Neutrophil (primary cell): ENCODE measurements around the gene OTOF.

Source experiments
- H3K27ac ChIP-seq: fragments of 200-600 bp; sonication (generic); 2 replicates; pipeline ENCODE4 v1.5.1; 2016; ENCODE audit warnings: mild to moderate bottlenecking, moderate library complexity
- H3K27me3 ChIP-seq: fragments of 200-600 bp; sonication (generic); 2 replicates; pipeline ENCODE4 v1.6.0; 2016; ENCODE audit warnings: mild to moderate bottlenecking
- H3K36me3 ChIP-seq: fragments of 200-600 bp; sonication (generic); 2 replicates; pipeline ENCODE4 v1.5.1; 2017
- H3K4me1 ChIP-seq, 2 experiments: fragments of 200-600 bp in 1 of 2; sonication (generic) in 1 of 2; 1 replicate in 1 of 2; 2 replicates in 1 of 2; pipeline versions ENCODE4 v1.5.1 to v1.6.1; 2013 to 2016; ENCODE audit warnings: low read depth in 1 of 2, low read length in 1 of 2, mild to moderate bottlenecking in 1 of 2, moderate library complexity in 1 of 2; ENCODE audit not compliant: control insufficient read depth in 1 of 2, insufficient read depth in 1 of 2
- H3K4me3 ChIP-seq, 2 experiments: fragments of 200-600 bp in 1 of 2; sonication (generic) in 1 of 2; 1 replicate in 1 of 2; 2 replicates in 1 of 2; pipeline ENCODE4 v1.5.1; 2013 to 2016; ENCODE audit warnings: low read depth in 1 of 2, low read length in 1 of 2, mild to moderate bottlenecking in 1 of 2, moderate library complexity in 1 of 2
- H3K9me3 ChIP-seq: fragments of 200-600 bp; sonication (generic); 2 replicates; pipeline ENCODE4 v1.5.1; 2016
- CTCF ChIP-seq: fragments of 200-600 bp; sonication (generic); IDR thresholded peaks from 2 replicates; pipeline ENCODE4 v1.5.1; 2016; ENCODE audit warnings: antibody characterized with exemption

OTOF gene

DNA sequence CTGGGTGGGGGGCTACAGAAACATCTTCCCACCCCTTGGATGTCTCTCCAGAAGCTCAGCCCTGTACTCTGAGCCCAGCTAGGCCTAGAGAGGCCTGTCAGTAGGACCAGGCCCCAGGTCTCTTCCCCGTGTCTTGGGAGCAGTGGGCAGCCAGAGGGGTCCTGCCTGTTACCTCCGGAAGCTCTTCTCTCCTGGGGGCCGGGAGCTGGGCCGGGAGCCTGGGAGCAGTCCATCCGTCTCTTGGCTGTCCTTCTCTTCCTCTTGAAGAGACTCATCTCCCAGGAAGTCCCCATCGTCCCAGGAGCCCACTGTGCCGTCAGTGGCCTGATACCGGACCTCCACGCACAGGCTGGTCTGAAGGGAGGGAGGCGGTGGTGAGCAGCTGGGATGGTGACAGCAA, 38.3 kb upstream of the OTOF start:
- H3K4me1 ChIP-seq, result no peaks in the 10 kb centered on the region
- H3K27me3 ChIP-seq, result peaks cover 42% of the 10 kb centered on the region
- no peak overlapping the region for H3K4me3 ChIP-seq
- no peaks in the 10 kb centered on the region for H3K36me3 ChIP-seq
- H3K27ac ChIP-seq, result no peak overlapping the region
- TF ChIP-seq CTCF, result no peak
- no peaks in the 10 kb centered on the region for H3K9me3 ChIP-seq

GRCh38 chr2:26515771-26516170, 37.8 kb upstream of the OTOF start:
- H3K4me1 ChIP-seq, result no peaks in the 10 kb centered on the region
- H3K9me3 ChIP-seq, result no peaks in the 10 kb centered on the region
- TF ChIP-seq CTCF, result no peak
- no peaks in the 10 kb centered on the region for H3K36me3 ChIP-seq
- H3K4me3 ChIP-seq, result no peak overlapping the region
- no peak overlapping the region for H3K27ac ChIP-seq
- peaks cover 41% of the 10 kb centered on the region for H3K27me3 ChIP-seq

- H3K4me3 ChIP-seq, result no peak overlapping the region
- peaks cover 24% of the 10 kb centered on the region for H3K27me3 ChIP-seq
- no peaks in the 10 kb centered on the region for H3K9me3 ChIP-seq
- no peaks in the 10 kb centered on the region for H3K36me3 ChIP-seq
- no peak for TF ChIP-seq CTCF
- no peak overlapping the region for H3K27ac ChIP-seq
- H3K4me1 ChIP-seq, result no peaks in the 10 kb centered on the region
These were observed 36.1 kb upstream of the OTOF start for GRCh38 chr2:26514045-26514444.

DNA sequence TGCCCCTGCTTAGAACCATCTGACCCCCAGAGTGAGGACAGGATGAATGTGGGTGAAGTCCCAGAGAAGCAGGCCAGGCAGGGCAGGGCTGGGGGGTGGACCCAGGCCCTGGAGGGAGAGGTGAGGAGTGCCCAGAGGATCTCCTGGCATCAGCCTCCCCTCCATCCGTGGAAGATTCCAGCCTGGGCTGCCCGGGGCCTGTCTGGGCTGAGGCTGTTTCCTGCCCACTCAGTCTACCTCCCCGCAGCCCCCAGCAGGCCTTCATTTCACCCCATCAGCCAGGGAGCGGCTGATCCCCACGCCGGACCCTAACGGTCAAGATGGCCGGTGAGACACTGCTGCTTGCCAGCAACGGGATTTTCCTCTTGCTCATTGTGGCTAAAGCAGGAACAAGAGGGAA, 35.3 kb upstream of the OTOF start:
- H3K27ac ChIP-seq, result no peak overlapping the region
- no peaks in the 10 kb centered on the region for H3K36me3 ChIP-seq
- no peak for TF ChIP-seq CTCF
- no peaks in the 10 kb centered on the region for H3K9me3 ChIP-seq
- peaks cover 21% of the 10 kb centered on the region for H3K27me3 ChIP-seq
- H3K4me1 ChIP-seq, result no peaks in the 10 kb centered on the region
- no peak overlapping the region for H3K4me3 ChIP-seq

DNA sequence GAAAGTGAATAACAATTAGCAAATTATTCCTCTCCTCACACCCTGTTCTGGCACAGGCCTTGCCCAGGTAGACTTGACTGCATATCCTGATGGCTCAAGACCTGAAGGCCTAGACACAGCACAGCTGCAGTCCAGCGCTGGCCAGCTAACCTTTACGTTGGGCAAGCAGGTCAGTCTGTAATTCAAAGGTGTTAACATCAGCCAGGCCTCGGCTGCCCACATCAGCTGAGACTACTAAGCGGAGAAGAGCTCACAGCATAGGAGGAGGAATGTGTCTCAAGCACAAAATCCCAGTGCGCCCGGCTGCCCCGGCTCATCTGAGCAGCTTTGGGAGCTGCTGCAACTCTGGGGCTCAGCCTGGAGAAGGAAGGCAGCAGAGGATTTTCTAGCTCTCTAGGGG, 33.5 kb upstream of the OTOF start:
- Histone ChIP-seq H3K27ac (no peak overlapping the region), H3K4me1 (no peaks in the 10 kb centered on the region), H3K36me3 (no peaks in the 10 kb centered on the region), H3K27me3 (peaks cover 21% of the 10 kb centered on the region), H3K4me3 (no peak overlapping the region), H3K9me3 (no peaks in the 10 kb centered on the region)
- TF ChIP-seq CTCF, result no peak

DNA sequence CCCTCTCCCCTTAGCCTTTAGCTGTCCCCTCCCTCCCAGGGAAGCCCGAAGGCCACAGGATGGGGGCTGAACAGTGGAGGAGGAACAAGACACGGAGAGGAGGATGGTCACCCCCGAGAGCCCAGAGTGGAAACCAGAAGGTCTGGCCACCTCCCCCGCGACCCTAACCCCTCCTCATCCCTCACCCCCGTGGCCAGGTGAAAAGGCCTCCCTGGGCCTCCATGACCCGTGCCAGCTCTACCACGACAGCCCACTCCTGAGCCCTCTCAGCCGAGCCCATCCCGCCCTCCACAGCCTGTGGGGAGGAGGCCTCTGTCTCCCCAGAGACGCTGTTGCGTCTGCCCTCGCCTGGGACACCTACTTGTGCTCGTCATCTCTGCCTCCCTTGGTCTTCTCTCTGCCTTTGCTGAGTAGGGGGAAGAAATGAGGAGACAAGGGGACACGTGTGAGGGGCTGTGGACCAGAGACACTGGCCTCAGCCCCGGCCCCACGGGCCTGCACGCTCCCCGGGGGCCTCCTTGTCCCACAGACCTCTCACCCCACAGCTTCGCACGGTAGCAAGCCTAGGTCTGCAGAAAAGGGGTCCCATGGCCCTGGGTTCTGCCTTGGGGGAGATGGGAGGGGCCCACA, 32.5 kb upstream of the OTOF start:
- no peaks in the 10 kb centered on the region for H3K9me3 ChIP-seq
- TF ChIP-seq CTCF, result no peak
- H3K27me3 ChIP-seq, result peaks cover 21% of the 10 kb centered on the region
- no peak overlapping the region for H3K27ac ChIP-seq
- H3K36me3 ChIP-seq, result no peaks in the 10 kb centered on the region
- no peaks in the 10 kb centered on the region for H3K4me1 ChIP-seq
- no peak overlapping the region for H3K4me3 ChIP-seq
